HG03066 (cell line): ENCODE data around the gene HDAC2.
"Not testable (repeated sequence)": the region's sequence is repeated elsewhere in the genome, so short reads cannot be mapped to it uniquely, and the experiment has no call there.

ENCODE experiments used
- ATAC-seq: cut with Tn5 transposase; IDR thresholded peaks from one replicate; pipeline ENCODE4 v1.9.1; 2021; ENCODE audit warnings: low read depth; ENCODE audit not compliant: unreplicated experiment

Gene HDAC2

GRCh38 chr6:113921299-113921904 is 49.5 kb downstream of the HDAC2 start:
- no peak for ATAC-seq

- ATAC-seq: peak; percentile 92
These were observed 50.2 kb downstream of the HDAC2 start for GRCh38 chr6:113920663-113921267.

- ATAC-seq: not testable (repeated sequence)
These were observed 60.7 kb downstream of the HDAC2 start for GRCh38 chr6:113910285-113910684.

GRCh38 chr6:113909224-113909856 is 61.6 kb downstream of the HDAC2 start:
- ATAC-seq: no peak

DNA sequence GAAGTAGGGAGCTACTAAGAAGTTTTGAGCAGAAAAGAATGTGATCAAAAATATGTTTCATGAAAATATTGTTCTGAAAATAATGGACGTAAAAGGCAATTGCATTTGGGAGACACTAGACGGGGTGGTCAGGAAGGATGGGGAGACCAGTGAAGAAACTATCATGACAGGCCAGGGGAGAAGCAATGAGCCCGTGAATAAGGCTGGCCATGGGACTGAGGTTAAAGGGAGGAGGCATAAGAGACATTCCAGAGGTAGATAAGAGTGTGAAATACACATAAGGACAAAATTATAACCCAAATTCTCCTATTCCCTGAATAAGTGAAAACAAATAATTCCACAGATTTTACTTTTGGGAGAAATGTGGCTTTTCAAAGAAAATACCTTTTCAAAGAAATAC is 62.1 kb downstream of the HDAC2 start:
- no peak for ATAC-seq

GRCh38 chr6:113907102-113907815 is 63.7 kb downstream of the HDAC2 start:
- no peak for ATAC-seq

DNA sequence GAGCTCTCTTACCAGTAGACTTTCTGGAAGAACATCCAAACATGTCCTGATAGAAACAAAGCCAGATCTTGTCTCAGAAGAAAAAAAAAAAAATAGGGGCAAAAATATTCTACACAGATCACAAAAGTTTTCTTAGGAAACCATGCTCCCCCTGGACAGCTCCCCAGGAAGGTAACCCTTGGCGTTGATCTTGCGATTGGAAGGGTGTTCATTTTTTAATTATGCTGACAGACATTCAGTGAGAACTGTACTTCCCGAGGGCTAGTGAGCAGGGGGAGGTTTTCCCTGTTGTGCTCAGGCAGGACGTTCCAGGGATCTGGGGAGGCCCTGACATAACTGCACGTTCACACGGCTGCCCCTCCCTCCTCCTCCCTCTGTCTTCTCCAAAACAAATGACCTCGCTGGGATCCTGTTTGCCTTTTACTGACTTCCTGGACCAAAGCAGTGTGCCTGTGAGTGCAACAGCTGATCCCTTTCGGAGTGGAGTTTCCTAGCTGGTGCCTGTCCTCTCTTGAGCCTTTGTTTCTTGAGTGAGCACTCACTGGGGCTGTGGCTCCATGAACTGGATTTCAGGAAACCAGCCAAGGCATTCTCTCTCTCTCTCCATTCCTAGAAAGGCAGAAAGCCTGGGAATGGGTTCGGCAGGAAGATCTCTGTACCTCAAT is 67.2 kb downstream of the HDAC2 start:
- no peak for ATAC-seq

- ATAC-seq: no peak
These were observed 69.5 kb downstream of the HDAC2 start for GRCh38 chr6:113901482-113901881.

DNA sequence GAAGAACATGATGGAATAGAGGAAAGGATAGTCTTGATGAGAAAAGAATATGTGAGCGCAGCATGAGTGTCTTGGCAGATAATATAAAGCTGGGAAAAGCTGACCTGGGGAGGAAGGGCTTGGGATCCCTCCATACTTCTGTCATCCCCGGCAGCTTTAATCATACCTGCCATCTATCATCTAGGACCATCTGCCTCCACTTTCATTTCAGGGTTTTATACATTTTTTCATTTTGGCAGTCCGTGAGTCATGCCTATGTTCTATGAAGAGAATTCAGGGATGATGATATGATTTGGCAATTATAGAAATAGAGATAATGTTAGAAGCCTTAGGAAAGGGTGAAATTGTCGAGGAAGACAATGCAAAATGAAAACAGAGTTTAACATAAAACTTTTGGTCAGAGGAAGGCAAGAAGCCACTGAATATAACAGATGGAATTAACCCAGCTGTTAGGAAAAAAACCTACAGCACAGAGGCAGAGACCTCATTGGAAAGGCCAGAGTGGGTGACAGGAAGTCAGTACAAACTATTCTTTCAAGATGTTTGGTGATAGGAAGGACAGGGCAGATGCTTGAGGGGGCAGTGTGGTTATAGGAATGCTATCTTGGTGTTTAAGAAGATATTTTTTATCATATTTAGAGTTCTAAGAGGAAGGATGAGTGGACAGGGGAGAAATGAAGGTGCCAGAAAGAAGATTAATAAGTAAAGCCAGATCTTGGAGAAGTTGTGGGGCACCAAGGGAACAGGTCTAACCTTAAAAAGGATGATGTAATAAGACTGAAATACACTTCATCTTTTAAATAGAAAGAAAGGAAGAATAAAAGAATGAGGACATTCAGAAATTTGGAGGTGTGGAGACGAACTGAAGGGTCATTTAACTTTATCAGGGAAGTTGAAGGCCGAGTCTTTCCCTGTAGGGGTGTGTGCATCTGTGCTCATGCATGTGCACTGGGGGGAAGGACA is 76.0 kb downstream of the HDAC2 start:
- ATAC-seq: no peak

DNA sequence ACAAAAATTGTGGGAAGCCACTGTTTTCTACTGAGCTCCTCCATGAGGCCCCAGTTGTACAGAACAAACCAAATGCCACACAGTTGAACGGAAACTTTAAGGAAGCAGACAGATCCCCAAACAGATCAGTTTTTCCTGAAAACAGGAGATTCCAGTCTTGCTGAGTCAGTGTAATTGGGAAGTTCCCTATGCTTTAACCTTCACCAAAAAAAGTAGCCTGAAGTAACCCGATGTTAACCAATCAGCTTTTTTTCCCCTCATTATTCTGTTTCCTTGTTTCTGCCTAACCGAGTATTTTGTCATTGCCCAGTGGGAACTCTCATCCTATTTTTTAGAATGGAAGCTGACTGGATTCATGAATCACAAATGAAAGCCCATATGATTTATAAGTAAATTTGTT is 77.1 kb downstream of the HDAC2 start:
- no peak for ATAC-seq

GRCh38 chr6:113893451-113893850 is 77.5 kb downstream of the HDAC2 start:
- no peak for ATAC-seq

- ATAC-seq: no peak
These were observed 81.9 kb downstream of the HDAC2 start for GRCh38 chr6:113888956-113889630.

GRCh38 chr6:113888493-113888892 is 82.5 kb downstream of the HDAC2 start:
- no peak for ATAC-seq

- no peak for ATAC-seq
These were observed 84.4 kb downstream of the HDAC2 start for GRCh38 chr6:113886512-113886911.

GRCh38 chr6:113884011-113884410 is 86.9 kb downstream of the HDAC2 start:
- no peak for ATAC-seq
